ENCODE data around the gene DOCK2. TPM values are rescaled to one million over a fixed set of nuclear protein-coding genes. Genes with fewer than 3 reads are reported as not detected.

DOCK2 gene
- total and polyA plus RNA-seq, 9 of the 15 experiments (the other 6 are each of a cell fraction or from before 2014, with no cell fraction given): 4.5 to 42.6 (median 20.5) TPM

GRCh38 chr5:170103447-170103846, 466.4 kb downstream of the DOCK2 start:
- H4K20me1 ChIP-seq (replicated peaks; ENCODE audit: control insufficient read depth, insufficient read depth, low read length): peaks cover 22% of the 10 kb centered on the region
- no peak overlapping the region for H3K4me2 ChIP-seq (ENCODE audit: insufficient read depth, low read length)
- H3K9ac ChIP-seq (ENCODE audit: insufficient read depth in 1 of 2, low read depth in 2 of 2, low read length in 2 of 2): no peak overlapping the region
- no peak overlapping the region for H3K4me3 ChIP-seq
- TF ChIP-seq CEBPG (CRISPR knock-in tag; IDR thresholded peaks at IDR 0.05): no peak
- TF ChIP-seq CEBPG (tag; conservative IDR thresholded peaks at IDR 0.05 in 1 of 2, IDR thresholded peaks at IDR 0.05 in 1 of 2): peak; percentile 39 to 50; a peak in 2 of 4 replicates
- no peak for TF ChIP-seq ZNF668 (CRISPR knock-in tag; IDR thresholded peaks at IDR 0.05)
- H3K9me1 ChIP-seq (ENCODE audit: control insufficient read depth, insufficient read depth, low read length): no peaks in the 10 kb centered on the region
- H2AFZ ChIP-seq (ENCODE audit: low read depth, low read length): no peak overlapping the region
- in situ Hi-C loops (cut with MboI): no loop called here
- CTCF ChIA-PET (ENCODE audit: low intra/inter-chr PET ratio): no interaction called here
- POLR2A ChIA-PET: no interaction called here
- no peaks in the 10 kb centered on the region for H3K79me2 ChIP-seq (ENCODE audit: control insufficient read depth, insufficient read depth, low read length)
- no peak for ATAC-seq
- FAIRE-seq: no peak
- peaks cover 0 to 47% of the 10 kb centered on the region in 2 experiments; a peak in 3 of 5 replicates for H3K27me3 ChIP-seq (ENCODE audit: control insufficient read depth in 2 of 2, insufficient read depth in 2 of 2, low read length in 2 of 2)
- no peaks in the 10 kb centered on the region for H3K9me3 ChIP-seq (replicated peaks; ENCODE audit: control insufficient read depth, insufficient read depth, low read depth, low read length)
- intact Hi-C loops (cut with micrococcal nuclease): loop anchor here (10.0 kb wide), 1 partner anchor 521 kb away; no protein-coding TSS in a partner anchor
- 0% methylated on average over 1 of the region's 1 CpG for WGBS (ENCODE audit: insufficient coverage, low coverage, missing lambda C conversion rate)
- H3K4me1 ChIP-seq (replicated peaks in 1 of 2; ENCODE audit: control insufficient read depth in 2 of 2, insufficient read depth in 2 of 2, low read length in 2 of 2): peaks cover 0 to 3% of the 10 kb centered on the region in 2 experiments; a peak in 1 of 5 replicates
- BruUV-seq (replicated peaks): no TSS peak
- no peak overlapping the region for H3K27ac ChIP-seq (ENCODE audit: extremely low read depth, low read depth, low read length)
- no peaks in the 10 kb centered on the region for H3K36me3 ChIP-seq (ENCODE audit: control insufficient read depth, insufficient read depth, low read length)
- no peak for DNase-seq (ENCODE audit: extremely low read depth in 1 of 4, low spot score in 3 of 4)

- no peak for ATAC-seq
- TF ChIP-seq MLLT1 (IDR thresholded peaks at IDR 0.05) (no peak), SFPQ (IDR thresholded peaks at IDR 0.05; ENCODE audit: low read depth, low read length) (no peak), ZNF79 (CRISPR knock-in tag; IDR thresholded peaks at IDR 0.05; ENCODE audit: low read depth) (no peak), ZNF324 (CRISPR knock-in tag; IDR thresholded peaks at IDR 0.05) (no peak), ZFP1 (CRISPR knock-in tag; IDR thresholded peaks at IDR 0.05) (no peak), BRF1 (IDR thresholded peaks at IDR 0.05; ENCODE audit: borderline replicate concordance, extremely low read depth, insufficient read length) (no peak), HCFC1 (IDR thresholded peaks at IDR 0.05; ENCODE audit: low read depth, low read length) (no peak), NFXL1 (CRISPR knock-in tag; IDR thresholded peaks at IDR 0.05) (no peak), KDM1A (IDR thresholded peaks at IDR 0.05) (no peak), SMARCC2 (IDR thresholded peaks at IDR 0.05; ENCODE audit: low read depth) (no peak), SUPT5H (IDR thresholded peaks at IDR 0.05) (no peak), DACH1 (IDR thresholded peaks at IDR 0.05; ENCODE audit: partially characterized antibody) (no peak)
Observed at GRCh38 chr5:170104299-170104698, 467.2 kb downstream of the DOCK2 start.

More at GRCh38 chr5:170104299-170104698, 467.2 kb downstream of the DOCK2 start:
- no peaks in the 10 kb centered on the region for H3K36me3 ChIP-seq (ENCODE audit: control insufficient read depth, insufficient read depth, low read length)
- no peaks in the 10 kb centered on the region for H3K9me1 ChIP-seq (ENCODE audit: control insufficient read depth, insufficient read depth, low read length)
- no peaks in the 10 kb centered on the region for H3K79me2 ChIP-seq (ENCODE audit: control insufficient read depth, insufficient read depth, low read length)
- peaks cover 28% of the 10 kb centered on the region for H4K20me1 ChIP-seq (replicated peaks; ENCODE audit: control insufficient read depth, insufficient read depth, low read length)
- no peak overlapping the region for H3K4me3 ChIP-seq
- intact Hi-C loops (cut with micrococcal nuclease) (loop anchor here (10.0 kb wide), 1 partner anchor 521 kb away; no protein-coding TSS in a partner anchor), in situ Hi-C loops (cut with MboI) (no loop called here)
- WGBS (ENCODE audit: insufficient coverage, low coverage, missing lambda C conversion rate): 0% methylated on average over 3 of the region's 6 CpGs
- no peak overlapping the region for H3K4me2 ChIP-seq (ENCODE audit: insufficient read depth, low read length)
- H3K27ac ChIP-seq (ENCODE audit: extremely low read depth, low read depth, low read length): no peak overlapping the region
- ChIA-PET POLR2A (interaction anchor here (1.1 kb wide), 1 partner anchor 11 kb away, joined by 3 read pairs; no protein-coding TSS in a partner anchor), CTCF (ENCODE audit: low intra/inter-chr PET ratio) (no interaction called here)
- peaks cover 0 to 50% of the 10 kb centered on the region in 2 experiments; a peak in 3 of 5 replicates for H3K27me3 ChIP-seq (ENCODE audit: control insufficient read depth in 2 of 2, insufficient read depth in 2 of 2, low read length in 2 of 2)
- no TSS peak for BruUV-seq (replicated peaks)
- FAIRE-seq (no peak), DNase-seq (ENCODE audit: extremely low read depth in 1 of 4, low spot score in 3 of 4) (no peak)
- H3K4me1 ChIP-seq (replicated peaks in 1 of 2; ENCODE audit: control insufficient read depth in 2 of 2, insufficient read depth in 2 of 2, low read length in 2 of 2): peaks cover 0 to 3% of the 10 kb centered on the region in 2 experiments; a peak in 1 of 5 replicates
- no peaks in the 10 kb centered on the region for H3K9me3 ChIP-seq (replicated peaks; ENCODE audit: control insufficient read depth, insufficient read depth, low read depth, low read length)
- no peak overlapping the region for H2AFZ ChIP-seq (ENCODE audit: low read depth, low read length)
- H3K9ac ChIP-seq (ENCODE audit: insufficient read depth in 1 of 2, low read depth in 2 of 2, low read length in 2 of 2): no peak overlapping the region

All from K562 (cell line).